A549 (cell line): ENCODE data around the gene QKI.

Source experiments
- CHD4 ChIP-seq: fragments of 200-600 bp; sonication (generic); IDR thresholded peaks from 2 replicates; pipeline ENCODE4 v1.6.1; 2016; ENCODE audit warnings: antibody characterized with exemption, mild to moderate bottlenecking, borderline replicate concordance
- CTCF ChIP-seq: fragments of >200 bp; sonication (Bioruptor Twin); formaldehyde crosslinking; IDR thresholded peaks from 3 replicates; pipeline ENCODE4 v1.5.1; 2016
- MAX ChIP-seq: IDR thresholded peaks from 2 replicates; pipeline ENCODE4 v1.6.1; 2012
- NPAS2 ChIP-seq: fragments of 250-450 bp; sonication (Bioruptor Pico); IDR thresholded peaks from 2 replicates; pipeline ENCODE4 v1.8.0; 2022; ENCODE audit warnings: mild to moderate bottlenecking, moderate library complexity, borderline replicate concordance
- POLR2A ChIP-seq: IDR thresholded peaks from 2 replicates; pipeline ENCODE4 v1.6.1; 2012; ENCODE audit warnings: mild to moderate bottlenecking, low read length
- SREBF2 ChIP-seq: fragments of 450-650 bp; IDR thresholded peaks from 2 replicates; pipeline ENCODE4 v1.6.1; 2014; ENCODE audit warnings: mild to moderate bottlenecking, moderate library complexity
- TF ChIP-seq, protein P1 (sequence below): fragments of 200-600 bp; sonication (generic); IDR thresholded peaks from 2 replicates; pipeline ENCODE4 v1.6.1; 2016; ENCODE audit warnings: antibody characterized with exemption, mild to moderate bottlenecking, moderate library complexity

- TF ChIP-seq SREBF2: no peak
- TF ChIP-seq CTCF: no peak
- TF ChIP-seq POLR2A: no peak
- TF ChIP-seq NPAS2 (CRISPR knock-in tag): no peak
- TF ChIP-seq MAX: no peak
- TF ChIP-seq, protein P1, sequence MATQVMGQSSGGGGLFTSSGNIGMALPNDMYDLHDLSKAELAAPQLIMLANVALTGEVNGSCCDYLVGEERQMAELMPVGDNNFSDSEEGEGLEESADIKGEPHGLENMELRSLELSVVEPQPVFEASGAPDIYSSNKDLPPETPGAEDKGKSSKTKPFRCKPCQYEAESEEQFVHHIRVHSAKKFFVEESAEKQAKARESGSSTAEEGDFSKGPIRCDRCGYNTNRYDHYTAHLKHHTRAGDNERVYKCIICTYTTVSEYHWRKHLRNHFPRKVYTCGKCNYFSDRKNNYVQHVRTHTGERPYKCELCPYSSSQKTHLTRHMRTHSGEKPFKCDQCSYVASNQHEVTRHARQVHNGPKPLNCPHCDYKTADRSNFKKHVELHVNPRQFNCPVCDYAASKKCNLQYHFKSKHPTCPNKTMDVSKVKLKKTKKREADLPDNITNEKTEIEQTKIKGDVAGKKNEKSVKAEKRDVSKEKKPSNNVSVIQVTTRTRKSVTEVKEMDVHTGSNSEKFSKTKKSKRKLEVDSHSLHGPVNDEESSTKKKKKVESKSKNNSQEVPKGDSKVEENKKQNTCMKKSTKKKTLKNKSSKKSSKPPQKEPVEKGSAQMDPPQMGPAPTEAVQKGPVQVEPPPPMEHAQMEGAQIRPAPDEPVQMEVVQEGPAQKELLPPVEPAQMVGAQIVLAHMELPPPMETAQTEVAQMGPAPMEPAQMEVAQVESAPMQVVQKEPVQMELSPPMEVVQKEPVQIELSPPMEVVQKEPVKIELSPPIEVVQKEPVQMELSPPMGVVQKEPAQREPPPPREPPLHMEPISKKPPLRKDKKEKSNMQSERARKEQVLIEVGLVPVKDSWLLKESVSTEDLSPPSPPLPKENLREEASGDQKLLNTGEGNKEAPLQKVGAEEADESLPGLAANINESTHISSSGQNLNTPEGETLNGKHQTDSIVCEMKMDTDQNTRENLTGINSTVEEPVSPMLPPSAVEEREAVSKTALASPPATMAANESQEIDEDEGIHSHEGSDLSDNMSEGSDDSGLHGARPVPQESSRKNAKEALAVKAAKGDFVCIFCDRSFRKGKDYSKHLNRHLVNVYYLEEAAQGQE: no peak
- no peak for TF ChIP-seq CHD4
Observed at GRCh38 chr6:163446549-163446948, 32.0 kb downstream of the QKI start.
